Cardiac fibroblast (primary cell): ENCODE data around the gene CDKAL1.

Experiments
- DNase-seq, 2 donors: peaks; one replicate each; pipeline versions ENCODE4 v3.0.0 to v3.0.0-alpha.2; 2010; ENCODE audit warnings: low read depth in 2 of 2
- H3K4me3 ChIP-seq, 2 donors: replicated peaks in 1 of 2; 1 replicate in 1 of 2; 2 replicates in 1 of 2; pipeline ENCODE4 v1.5.1; 2011; ENCODE audit warnings: low read depth in 2 of 2, low read length in 2 of 2, mild to moderate bottlenecking in 2 of 2, moderate library complexity in 1 of 2
- TF ChIP-seq, protein P1 (sequence below): IDR thresholded peaks from one replicate; pipeline ENCODE4 v1.5.1; 2011; ENCODE audit warnings: low read depth, mild to moderate bottlenecking, low read length, inconsistent platforms

CDKAL1 gene

DNA sequence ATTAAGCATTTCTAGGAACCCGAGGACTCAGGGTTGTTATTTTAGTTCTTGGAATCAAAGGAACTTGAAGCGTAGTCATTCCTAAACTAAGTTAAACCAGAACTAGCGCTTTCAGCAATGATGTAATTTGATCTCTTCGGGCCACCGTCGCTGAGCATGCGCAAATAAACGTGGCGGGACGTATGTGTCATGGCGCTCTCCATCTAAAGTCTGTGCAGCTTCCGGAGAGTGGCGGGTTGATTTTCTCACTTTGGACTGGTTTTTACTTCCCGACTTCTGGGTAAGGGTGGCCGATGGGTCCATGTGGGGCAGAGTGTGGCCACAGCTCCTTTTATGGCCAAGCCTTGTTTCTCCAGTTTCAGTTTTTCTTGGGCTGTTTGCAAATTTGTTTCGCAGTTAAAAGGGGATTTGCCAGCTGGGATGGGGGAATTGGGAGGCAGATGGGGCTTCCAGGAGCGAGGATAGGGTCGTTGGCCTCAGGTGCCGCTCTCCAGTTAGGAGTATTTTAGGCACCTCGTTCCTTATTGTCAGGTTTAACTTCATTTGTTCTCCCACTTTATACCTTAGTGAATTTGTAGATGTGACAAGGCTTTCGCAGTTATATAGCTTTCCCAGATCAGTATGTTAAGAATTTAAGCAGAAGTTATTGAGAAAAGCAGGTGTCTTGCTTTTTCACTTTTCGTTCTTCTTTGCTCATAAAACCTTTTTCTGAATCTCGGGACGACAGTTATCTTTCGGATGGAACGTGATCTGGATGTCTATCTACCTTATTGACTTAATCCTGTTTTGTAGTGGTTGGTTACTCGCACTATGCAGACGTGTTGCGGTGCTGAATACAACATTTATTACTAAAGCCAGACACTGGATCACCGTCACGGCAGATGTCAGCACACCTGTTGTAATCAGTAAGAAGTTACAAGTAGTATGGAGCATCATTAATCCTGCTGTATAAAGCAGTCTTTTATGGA is at the start of gene CDKAL1:
CDKAL1 (plus strand) TSS at position 163 of the 968 bp plus-strand sequence. CDS start 11,894 bp downstream, outside the sequence.
- H3K4me3 ChIP-seq: peak within 1 kb of the TSS; percentile 73 to 87
- TF ChIP-seq, protein P1, sequence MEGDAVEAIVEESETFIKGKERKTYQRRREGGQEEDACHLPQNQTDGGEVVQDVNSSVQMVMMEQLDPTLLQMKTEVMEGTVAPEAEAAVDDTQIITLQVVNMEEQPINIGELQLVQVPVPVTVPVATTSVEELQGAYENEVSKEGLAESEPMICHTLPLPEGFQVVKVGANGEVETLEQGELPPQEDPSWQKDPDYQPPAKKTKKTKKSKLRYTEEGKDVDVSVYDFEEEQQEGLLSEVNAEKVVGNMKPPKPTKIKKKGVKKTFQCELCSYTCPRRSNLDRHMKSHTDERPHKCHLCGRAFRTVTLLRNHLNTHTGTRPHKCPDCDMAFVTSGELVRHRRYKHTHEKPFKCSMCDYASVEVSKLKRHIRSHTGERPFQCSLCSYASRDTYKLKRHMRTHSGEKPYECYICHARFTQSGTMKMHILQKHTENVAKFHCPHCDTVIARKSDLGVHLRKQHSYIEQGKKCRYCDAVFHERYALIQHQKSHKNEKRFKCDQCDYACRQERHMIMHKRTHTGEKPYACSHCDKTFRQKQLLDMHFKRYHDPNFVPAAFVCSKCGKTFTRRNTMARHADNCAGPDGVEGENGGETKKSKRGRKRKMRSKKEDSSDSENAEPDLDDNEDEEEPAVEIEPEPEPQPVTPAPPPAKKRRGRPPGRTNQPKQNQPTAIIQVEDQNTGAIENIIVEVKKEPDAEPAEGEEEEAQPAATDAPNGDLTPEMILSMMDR: no peak
- DNase-seq: peak; percentile 95 to 97

DNA sequence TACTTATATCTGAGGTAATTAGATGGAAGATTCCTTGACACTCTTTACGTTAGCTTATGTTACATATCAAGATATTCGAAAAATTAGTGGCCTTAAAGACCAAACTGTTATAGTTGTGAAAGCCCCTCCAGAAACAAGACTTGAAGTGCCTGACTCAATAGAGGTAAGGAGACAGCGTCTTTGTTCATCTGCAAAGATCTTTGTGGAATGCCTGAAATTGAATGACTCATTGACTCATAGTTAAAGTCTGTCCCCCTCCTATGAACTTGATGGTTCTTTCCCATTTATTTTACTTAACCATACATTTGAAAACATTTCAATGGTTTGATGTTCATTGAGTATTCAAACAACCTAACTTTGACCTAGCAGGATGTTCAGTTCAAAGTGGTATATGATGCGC is 47.6 kb upstream of the CDKAL1 start:
- TF ChIP-seq, protein P1: no peak
- no peak for DNase-seq
- no peak overlapping the region for H3K4me3 ChIP-seq

DNA sequence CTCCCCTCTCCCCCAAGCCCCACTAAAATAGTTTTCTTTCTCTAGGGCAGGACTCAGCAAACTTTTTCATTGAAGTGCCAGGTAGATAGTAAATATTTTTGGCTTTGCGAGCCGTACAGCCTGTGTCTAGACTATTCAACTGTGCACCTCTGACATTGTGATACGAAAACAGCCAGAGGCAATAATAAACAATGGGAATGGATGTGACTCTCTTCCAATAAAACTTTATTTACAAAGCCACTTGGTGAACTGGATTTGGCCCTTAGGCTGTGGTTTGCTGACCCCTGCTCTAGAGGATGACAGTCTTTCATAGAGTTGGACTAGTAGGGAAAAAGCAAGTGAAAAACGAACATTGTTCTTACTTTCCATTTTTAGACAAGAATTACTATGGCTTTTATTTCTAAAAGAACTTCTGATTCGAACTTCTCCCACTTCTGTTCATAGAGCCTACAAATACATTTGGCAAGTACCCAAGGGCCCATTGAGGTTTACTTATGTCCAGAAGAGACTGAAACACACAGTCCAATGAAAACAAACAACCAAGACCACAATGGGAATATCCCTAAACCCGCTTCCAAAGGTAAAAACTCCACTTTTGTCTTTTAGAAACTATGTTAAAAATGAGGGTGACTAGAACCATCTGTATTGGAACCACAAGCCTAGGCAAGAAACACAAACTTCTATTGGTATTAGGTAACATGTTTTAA is 46.4 kb upstream of the CDKAL1 start:
- DNase-seq: peak in 1 of 2 donors; percentile 24
- H3K4me3 ChIP-seq: no peak overlapping the region
- TF ChIP-seq, protein P1: no peak

DNA sequence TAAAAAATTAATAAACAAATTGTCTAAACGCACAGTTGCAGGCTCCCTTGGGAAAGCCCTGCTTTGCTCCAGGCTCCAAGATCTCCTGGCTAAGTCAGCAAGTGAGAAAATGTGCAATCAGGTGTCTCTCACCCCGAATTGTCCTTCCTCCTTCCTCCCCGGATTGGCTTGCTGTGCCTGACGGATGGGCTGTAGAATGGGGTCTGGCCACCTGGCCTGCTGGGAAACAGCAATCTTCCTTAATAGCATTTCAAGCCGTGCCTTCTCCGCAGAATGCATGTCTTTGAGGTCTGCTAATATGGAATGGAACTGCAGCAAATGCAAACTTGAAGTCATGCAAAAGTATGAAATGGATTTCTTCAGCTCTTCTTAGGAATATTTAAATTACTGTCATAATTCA is 43.7 kb upstream of the CDKAL1 start:
- DNase-seq: no peak
- TF ChIP-seq, protein P1: no peak
- H3K4me3 ChIP-seq: no peak overlapping the region

DNA sequence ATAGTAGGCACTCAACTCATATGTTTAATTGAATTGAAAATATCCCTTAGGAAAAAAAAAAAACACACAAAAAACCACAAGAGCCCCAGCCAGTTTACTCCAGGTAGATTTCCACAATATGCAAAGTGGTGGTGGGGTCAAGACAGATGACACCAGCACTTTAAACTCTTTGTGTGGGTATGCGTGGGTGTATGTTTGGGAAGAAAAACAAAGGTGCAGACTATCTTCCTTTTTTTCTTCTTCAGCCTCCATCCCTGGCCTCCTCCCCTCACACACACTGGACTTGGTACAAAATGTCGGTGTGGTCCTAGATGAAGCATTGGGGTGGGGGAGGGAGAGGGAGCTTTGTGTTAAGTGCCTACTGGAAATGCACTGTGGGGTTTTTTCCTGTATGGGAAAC is 42.2 kb upstream of the CDKAL1 start:
- no peak for DNase-seq
- no peak overlapping the region for H3K4me3 ChIP-seq
- TF ChIP-seq, protein P1: no peak

DNA sequence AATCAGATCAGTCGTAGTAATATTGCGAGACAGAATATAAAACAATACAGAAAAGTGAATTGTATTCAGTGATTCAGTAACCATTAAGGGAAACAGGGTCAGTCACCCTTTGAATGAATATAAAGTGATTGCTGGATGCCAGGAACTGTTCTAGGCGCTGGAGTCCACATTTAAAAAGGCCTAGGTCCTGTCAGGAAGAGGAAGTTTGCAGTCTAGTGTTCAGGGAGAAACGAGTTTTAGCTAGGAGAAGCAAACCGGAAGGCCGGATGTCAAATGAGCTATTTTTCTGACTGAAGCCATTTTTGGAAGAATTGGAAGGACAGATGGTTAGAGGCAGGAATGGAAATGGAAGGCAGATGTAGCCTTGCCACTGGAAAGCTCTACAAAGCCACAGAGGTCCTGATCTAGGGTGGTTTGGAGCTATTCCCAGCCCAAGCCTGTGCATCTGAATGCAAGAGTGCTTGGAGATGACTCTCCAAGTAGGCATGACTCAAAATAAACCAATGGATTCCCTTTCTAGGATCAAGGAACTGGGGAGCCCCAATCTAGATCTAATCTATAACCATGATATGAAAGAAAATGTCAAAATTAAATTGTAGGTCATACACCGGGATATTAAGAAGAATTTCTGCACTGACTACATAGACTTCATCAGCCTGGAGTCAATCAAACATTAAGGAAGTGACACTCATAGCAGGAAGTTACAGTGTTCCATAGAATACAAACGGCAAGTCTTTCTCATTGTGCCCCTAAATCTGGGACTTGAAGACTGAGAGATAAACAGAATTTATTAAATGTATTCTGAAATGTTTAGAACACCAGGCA is 36.8 kb upstream of the CDKAL1 start:
- no peak overlapping the region for H3K4me3 ChIP-seq
- TF ChIP-seq, protein P1: no peak
- peak; percentile 30 to 45 for DNase-seq
